RPMI7951 (cell line): ENCODE data around the gene DUSP7. TPM values are rescaled to one million over a fixed set of nuclear protein-coding genes. Genes with fewer than 3 reads are reported as not detected.

ENCODE experiments used
- DNase-seq: peaks from one replicate; pipeline ENCODE4 v3.0.0-alpha.2; 2012; ENCODE audit warnings: low read depth
- total RNA-seq: library from RNA; depleted of rRNA; stranded (reverse); fragments of >200 nt; shearing (Covaris generic); gene quantifications from 2 replicates; pipeline ENCODE4 v1.2.3, GENCODE V29; 2014

DUSP7 gene
- total RNA-seq, 1 experiment from 2014 or later: 16.9 TPM

GRCh38 chr3:52067526-52067925, 11.2 kb upstream of the DUSP7 start:
- DNase-seq: no peak

GRCh38 chr3:52067046-52067445, 10.7 kb upstream of the DUSP7 start:
- DNase-seq: no peak

DNA sequence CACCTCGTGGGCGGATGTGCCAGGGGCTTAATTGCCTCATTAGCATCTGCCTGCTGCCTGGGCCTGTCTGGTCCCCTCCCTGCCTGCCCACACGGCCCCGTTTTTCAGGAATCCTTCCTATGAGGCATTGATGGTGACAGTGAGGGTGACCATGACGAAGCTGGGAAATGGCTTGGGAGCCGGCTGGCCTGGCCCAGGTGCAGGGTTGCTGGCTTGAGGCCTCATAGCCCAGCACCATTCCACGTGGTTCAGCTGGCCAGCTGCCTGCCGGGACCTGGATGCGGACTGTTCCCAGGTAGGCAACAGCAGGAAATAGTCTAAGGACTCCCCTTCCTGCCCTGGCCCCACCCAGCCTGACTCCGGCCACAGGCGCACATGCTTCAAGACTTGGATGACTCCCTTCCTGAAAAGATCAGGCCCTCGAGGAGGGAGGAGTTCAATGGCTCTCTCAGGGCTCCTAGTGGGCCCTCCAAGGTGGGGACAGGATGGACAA, 8.9 kb upstream of the DUSP7 start:
- no peak for DNase-seq

DNA sequence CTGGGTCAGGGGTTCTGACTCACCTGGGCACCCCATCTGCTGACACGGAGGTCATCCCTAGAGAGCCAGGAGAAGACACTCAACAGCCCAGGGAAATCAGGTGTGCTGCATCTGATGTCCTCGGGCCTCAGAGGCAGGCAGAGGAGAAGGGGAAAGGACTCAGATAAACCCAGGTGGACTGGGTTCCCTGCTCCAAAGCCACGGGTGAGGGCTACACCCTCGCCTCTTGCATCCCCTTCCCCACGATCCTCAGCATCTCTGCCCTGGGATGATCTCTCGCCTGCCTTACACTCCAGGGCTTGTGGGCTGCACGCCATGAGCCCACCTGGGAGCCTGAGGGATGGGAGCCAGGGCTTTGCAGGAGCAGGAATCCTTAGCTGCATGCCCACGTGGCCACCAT, 8.2 kb upstream of the DUSP7 start:
- no peak for DNase-seq

DNA sequence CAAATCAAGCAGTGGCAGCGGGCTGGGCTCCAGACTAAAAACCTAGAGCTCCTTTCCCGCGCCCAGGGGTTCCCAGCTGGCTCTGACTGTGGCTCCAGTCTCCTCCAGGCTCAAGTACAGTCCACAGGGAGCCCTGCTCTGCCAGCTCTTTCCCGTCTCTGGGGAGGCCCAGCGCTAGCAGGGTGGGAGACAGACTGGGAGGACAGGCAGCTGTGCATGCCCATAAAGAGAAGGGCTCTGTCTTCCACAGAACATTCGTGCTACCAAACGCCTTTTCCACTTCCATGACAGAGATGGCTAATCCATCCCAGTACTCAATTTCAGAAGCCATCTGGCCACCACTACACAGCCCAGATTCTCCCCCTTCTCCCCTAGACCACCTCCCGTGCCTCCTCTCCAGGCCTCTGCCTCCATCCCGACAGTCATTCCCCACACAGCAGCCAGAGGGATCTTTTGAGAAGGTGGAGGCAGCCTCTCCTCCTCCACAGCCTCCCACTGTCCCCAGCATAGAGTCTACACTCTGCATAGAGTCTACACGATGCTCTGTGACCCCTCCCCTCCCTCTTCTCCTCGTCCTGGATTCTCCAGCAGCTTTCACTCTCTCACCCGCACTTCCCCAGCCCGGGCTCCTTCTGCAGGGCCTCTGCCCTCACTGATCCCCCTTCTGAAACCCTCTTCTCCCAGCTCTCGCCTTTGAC, 6.8 kb upstream of the DUSP7 start:
- DNase-seq: peak; percentile 66

DNA sequence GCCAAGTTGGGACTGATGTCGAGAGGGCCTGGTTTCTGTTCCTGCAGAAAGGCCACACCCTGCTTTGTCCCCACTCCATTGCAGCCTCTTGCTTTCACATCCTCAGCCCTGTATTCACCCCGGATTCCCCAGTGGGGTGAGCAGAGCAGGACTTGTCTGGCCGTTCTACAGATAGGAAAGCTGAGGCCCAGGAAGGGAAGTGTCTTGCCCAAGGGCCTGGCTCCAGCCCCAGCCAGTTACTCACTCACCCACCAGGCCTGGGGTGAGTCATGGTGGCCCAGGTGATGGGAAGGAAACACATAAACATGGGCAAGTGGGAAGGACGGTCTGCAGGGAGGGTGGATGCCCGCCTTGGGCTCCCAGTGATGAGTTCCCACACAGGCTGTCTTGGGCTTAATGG, 6.1 kb upstream of the DUSP7 start:
- DNase-seq: peak; percentile 98

DNA sequence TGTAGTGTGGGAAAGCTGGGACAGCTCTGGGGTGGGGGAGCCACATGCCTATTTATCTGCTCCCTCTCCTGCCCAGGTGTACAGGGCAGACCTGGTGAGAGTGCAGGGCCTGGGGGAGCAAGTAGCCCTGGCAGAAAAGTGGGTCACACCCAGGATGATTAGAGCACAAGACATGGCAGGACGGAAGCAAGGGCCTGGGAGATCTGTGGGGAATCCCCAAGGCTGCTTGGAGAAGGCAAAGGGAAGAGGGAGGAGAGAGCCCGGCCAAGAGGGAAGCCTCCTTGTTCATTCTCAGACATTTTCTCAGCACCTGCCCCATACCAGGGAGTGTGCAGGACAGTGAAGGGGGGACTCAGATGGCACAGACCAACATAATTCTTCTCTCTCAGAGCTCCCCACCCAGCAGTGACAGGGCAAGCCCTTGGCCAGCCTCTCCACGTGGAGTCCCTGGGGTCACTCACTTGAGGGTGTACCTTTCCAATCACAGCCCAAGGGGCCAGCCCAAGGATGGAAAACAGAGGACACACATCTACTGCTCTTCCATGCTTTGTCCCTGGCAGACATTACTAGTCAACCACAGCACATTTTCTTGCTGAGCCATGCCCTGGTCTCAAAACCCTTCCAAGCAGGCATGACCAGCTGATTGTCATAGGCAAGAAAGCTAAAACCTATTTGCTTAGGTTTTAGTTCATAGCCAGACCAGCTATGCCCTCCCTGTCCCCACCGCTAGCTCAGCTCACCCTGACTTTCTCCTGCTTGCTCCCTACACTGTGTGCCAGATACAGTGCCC, 4.9 kb upstream of the DUSP7 start:
- peak; percentile 48 for DNase-seq

- DNase-seq: no peak
Observed at GRCh38 chr3:52059781-52060180, 3.4 kb upstream of the DUSP7 start.

DNA sequence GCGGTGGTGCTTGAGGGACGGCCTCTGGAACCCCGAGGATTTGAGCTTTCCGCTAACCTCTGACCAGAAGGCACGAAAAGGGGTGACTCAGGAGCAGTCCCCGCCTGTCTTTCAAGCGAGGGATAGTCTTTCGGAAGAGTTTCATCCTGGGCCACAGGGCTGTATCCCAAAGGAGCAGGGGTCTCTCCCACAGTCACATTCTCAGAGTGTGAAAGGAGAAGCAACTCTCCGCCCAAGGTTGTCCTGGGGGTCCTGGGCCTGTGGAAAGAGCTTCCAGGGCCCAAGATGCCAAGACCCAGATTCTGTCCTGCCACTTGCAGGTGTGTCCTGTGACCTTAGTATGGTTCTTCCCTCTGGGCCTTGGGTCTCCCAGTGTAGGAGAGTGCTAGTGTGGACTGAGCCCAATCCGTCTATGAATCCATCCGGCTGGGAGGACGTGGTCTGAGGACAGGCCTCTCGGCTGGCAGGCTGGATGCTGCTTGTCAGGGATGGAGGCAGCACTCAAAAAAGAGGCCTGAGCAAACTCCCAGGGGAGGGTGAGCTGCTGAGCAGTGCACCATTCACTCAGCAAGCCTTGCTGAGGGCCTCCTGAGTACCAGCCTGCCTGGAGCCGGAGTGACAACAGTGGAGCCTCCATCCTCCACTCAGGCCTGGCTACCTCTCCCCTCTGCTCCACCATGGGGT, 1.6 kb upstream of the DUSP7 start:
- DNase-seq: no peak

- DNase-seq: peak; percentile 99
Observed at GRCh38 chr3:52056968-52057811, 819 bp upstream of the DUSP7 start.

DNA sequence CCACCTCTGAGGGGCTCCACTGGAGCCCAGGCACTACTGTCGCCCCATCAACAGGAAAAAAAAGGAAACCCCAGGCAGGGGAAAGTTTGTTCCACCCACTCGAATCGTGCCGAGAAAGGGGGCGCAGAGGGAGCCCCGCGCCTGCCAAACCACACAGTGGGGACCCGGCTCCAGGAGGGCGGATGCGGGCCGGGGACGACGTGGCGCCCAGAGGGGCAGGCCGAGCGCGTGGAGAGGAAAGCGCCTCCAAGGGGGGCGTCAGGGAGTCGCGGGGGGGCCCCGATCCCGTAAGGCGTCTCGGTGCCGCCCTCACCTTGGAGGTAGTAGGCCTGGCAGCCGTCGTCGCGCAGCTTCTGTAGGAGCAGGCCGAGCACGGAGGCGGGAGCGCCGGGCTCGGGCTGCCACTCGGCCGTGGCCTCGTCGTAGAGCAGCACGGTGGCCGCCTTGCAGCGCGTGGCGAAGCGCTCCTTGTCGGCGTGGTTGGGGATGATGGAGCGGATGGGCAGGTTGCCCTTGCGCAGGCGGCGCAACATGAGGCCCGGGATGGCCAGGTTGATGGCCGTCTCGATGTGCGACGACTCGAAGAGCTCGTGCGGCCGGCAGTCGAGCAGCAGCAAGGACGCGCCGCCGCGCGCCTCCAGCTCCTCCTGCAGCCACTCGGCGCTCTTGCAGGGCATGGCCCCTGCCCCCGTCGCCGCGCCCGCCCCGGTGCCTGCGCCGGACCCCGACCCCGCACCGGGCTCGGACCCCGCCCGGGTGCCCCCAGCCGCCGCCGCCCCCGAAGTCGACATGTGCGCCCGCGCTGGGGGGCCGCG, 627 bp downstream of the DUSP7 start:
- peak; percentile 58 for DNase-seq

DNA sequence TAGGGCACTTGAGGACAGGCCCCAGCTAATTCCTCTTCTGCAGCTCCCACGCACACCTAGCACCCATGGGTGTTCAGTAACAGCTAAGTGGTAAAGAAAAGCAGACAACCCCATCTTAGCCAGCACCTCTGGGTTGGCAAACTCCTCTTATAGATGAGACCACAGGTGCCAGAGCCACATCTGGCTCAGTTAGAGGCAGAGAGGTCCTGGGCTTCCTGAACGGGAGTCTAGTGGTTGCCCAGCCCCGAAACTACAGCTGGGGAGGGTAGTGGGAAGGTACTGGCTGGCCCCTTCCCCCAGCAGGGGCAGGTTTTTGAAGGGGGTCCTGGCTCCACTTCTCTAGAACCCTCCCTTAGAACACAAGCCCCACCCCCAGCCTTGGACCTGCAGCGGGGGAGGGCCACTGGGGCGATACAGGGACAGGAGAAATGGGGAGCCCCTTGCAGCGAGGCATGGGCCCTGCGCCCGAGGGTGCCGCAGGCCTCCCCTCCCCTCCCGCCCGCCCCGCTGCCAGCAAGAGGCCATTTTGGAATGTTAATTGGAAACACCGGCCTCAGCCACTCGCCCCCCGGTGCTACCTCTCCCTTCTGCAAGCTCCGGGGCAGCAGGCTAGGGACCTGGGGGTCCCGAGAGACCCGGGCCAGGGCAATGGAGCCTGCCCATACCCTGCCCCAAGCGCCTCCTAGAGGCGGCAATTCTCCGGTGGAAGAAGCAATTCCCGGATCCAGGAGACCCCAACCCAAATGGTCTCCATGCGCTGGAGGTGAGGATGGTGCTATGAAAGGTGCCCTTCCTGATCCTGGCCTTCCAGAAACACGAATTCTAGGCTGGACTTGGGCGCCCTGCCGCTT, 1.5 kb downstream of the DUSP7 start:
- DNase-seq: peak; percentile 22

GRCh38 chr3:52053307-52054304, 2.8 kb downstream of the DUSP7 start:
- DNase-seq: peak; percentile 35

DNA sequence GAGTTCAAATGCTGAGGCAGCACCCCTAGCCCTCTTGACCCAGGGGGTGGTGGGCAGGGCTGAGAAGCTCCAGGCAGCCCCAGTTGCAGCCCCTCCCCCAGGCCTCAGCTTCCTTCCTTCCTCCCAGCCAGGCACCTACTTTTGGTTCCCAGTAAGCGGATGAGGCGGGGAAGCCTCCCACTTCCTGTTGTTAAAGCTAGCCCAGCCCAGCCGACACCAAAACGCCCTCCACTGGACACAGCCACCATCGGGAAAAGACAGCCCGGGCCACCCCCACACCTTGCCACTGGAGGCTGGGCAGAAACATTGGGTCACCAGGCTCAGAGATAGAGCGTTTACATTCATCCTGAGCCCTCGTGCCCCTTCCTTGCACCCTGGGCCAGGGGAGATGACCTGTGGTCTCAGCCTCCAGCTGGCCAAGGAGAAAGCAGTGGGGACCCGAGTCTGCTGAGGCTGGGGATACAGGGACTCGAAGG, 3.5 kb downstream of the DUSP7 start:
- peak; percentile 82 for DNase-seq

- DNase-seq: no peak
Observed at GRCh38 chr3:52051444-52051843, 4.9 kb downstream of the DUSP7 start.

DNA sequence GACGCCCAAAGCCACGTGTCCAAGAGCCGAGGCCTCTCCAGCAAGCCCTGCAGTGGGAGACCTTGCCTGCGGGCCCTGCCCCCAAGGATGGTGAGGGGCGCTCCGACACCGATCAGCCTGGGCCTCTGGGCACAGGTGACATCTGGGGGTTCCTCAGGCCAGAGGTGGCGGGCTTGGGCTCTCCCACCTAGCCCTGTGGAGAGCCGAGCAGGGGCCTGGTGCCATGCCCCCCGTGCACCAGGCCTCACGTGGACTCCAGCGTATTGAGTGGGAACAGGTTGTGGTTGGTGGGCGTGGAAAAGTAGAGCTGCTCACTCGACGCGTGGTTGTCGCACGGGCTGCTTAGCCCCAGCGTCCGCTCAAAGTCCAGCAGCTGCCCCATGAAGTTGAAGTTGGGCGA, 5.8 kb downstream of the DUSP7 start:
- no peak for DNase-seq

DNA sequence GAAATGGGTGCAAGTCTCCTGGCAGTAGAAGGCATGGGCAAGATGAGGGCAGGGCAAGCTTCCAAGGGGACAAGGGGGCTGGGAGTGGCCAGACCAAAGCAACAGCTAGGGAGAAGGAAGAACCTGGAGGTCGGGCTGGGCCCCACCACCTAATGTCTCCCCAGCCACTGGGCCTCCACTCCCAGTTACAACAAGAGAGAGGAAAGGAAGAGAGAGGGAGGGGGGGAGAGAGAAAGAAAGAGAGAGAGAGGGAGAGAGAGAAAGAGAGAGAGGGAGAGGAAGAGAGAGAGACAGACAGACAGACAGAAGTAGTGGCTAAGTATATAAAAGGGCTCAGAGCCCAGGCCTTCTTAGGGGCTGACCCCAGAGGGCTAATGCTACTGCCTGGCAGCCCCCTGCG, 6.9 kb downstream of the DUSP7 start:
- DNase-seq: no peak

GRCh38 chr3:52047295-52047960, 8.9 kb downstream of the DUSP7 start:
- peak; percentile 28 for DNase-seq
